ENCODE measurements around the gene CYP2S1.
"Not testable (repeated sequence)": the region's sequence is repeated elsewhere in the genome, so short reads cannot be mapped to it uniquely, and the experiment has no call there.

Gene CYP2S1, protein sequence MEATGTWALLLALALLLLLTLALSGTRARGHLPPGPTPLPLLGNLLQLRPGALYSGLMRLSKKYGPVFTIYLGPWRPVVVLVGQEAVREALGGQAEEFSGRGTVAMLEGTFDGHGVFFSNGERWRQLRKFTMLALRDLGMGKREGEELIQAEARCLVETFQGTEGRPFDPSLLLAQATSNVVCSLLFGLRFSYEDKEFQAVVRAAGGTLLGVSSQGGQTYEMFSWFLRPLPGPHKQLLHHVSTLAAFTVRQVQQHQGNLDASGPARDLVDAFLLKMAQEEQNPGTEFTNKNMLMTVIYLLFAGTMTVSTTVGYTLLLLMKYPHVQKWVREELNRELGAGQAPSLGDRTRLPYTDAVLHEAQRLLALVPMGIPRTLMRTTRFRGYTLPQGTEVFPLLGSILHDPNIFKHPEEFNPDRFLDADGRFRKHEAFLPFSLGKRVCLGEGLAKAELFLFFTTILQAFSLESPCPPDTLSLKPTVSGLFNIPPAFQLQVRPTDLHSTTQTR

DNA sequence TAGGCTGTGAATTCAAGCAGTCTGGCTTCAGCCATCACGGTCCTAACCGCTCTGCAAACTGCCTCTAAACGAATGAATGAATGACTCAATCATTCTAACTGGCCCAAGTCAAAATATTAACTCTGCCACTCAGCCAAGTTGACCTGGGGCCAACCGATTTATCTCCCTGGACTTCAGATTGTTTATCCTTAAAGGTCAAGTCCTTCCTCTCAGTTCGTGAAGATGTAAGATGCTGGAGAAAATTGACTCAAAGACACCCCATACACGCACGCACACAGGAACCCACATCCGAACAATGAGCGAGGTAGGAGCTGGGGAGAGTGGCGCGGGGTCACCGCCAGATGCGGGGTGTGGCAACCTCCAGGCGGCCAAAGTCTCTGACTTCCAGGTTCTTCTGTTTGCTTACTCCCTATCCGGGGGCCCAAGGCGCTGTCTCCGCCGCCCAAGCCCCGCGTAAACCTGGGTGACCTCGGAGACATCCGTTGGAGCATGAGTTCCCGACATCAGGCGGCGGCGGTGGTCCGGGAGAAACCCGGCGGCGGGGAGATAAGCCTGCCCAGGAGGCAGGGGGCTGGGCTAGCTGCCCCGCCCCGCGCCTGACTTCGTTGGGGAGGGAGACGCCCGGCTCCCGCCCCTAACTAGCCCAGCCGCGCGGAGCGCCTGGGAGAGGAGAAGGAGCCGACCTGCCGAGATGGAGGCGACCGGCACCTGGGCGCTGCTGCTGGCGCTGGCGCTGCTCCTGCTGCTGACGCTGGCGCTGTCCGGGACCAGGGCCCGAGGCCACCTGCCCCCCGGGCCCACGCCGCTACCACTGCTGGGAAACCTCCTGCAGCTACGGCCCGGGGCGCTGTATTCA is at the start of gene CYP2S1:
Gene CYP2S1, plus strand, starts transcription at position 646 of the 856 bp plus-strand sequence. Its CDS starts 46 bp downstream, at position 692.
- DNase-seq (ENCODE audit: low read depth in 2 of 2), result no peak

DNA sequence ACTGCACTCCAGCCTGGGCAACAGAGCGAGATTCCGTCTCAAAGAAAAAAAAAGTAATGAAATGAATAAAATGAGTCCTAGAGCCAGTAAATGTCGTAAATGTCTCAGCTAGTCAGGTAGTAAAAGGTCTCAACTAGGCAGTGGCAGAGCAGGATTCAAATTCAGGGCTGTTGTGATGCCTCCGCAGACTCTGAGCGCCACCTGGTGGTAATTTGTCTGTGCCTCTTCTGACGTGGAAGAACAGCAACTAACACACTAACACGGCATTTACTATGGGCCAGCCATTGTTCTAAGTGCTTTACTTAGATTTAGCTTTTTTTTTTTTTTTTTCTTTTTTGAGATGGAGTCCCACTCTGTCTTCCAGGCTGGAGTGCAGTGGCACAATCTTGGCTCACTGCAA is 48.6 kb upstream of the CYP2S1 start:
- DNase-seq (ENCODE audit: low read depth in 2 of 2), result peak; percentile 72 to 80

DNA sequence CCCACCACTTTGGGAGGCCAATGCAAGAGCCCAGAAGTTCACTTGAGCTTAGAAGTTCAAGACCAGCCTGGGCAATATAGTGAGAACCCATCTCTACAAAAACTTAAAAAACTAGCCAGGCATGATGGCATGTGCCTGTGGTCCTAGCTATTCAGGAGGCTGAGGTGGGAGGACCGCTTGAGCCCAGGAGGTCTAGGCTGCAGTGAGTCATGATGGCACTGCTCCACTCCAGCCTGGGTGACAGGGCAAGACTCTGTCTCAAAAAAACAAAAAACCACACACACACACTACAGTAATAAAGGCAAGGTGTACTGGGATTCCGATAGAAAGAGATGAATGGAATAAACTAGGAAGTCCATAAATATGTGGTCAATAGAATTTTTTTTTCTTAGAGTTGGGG is 43.2 kb upstream of the CYP2S1 start:
- no peak for DNase-seq (ENCODE audit: low read depth in 2 of 2)

DNA sequence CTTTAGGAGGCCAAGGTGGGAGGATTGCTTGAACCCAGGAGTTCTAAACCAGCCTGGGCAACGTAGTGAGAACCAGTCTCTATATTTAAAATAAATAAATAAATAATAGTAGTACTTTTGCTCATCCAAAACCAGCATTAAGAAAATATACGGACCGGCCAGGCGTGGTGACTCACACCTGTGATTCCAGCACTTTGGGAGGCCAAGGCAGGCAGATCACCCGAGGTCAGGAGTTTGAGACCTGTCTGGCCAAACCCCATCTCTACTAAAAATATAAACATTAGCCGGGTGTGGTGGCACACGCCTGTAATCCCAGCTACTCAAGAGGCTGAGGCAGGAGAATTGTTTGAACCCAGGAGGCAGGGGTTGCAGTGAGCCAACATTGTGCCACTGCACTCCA is 42.0 kb upstream of the CYP2S1 start:
- not testable (repeated sequence) for DNase-seq (ENCODE audit: low read depth in 2 of 2)

DNA sequence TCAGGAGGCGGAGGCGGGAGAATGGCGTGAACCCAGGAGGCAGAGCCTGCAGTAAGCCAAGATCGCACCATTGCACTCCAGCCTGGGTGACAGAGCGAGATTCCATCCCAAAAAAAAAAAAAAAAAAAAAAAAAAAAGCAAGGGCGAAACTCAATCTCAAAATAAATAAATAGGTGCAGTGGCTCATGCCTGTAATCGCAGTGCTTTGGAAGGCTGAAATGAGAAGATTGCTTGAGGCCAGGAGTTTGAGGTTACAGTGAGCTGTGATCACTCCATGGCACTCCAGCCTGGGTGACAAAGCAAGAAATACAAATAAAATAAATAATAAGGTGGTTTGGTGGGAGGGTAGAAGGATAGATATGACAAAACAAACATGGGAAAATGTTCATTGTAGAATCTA is 39.0 kb upstream of the CYP2S1 start:
- no peak for DNase-seq (ENCODE audit: low read depth in 2 of 2)

DNA sequence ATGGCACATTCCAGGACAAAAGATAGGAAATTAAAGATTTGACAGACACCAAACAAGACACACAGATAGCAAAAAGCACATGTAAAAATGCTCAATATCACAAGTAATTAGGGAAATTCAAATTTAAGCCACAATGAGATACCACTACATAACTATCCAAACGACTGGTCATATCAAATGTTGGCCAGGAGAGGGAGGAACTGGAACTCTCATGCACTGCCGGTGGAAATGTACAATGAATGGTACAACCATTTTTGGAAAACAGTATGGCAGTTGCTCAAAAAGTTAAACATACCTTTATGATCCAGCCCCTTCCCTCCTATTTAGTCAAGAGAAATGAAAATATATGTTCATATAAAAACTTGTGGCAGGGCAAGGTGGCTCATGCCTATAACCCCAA is 36.8 kb upstream of the CYP2S1 start:
- DNase-seq (ENCODE audit: low read depth in 2 of 2), result no peak

DNA sequence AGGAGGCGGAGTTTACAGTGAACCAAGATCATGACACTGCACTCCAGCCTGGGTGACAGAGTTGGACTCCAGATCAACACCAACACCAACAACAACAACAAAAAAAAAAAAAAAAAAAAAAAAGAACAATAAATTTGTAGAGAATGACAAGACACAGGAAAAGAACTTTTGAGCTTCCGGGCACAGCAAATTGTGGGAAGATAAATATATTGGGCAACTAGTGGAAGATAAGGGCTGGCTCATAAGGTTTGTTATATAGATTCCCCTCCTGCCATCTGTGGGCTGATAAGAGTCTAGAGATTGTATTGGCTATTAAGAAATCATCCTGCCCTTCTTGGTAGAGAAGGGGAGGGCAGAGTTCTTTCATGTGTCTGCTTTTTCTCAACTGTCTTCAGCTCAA is 33.1 kb upstream of the CYP2S1 start:
- DNase-seq (ENCODE audit: low read depth in 2 of 2), result no peak

DNA sequence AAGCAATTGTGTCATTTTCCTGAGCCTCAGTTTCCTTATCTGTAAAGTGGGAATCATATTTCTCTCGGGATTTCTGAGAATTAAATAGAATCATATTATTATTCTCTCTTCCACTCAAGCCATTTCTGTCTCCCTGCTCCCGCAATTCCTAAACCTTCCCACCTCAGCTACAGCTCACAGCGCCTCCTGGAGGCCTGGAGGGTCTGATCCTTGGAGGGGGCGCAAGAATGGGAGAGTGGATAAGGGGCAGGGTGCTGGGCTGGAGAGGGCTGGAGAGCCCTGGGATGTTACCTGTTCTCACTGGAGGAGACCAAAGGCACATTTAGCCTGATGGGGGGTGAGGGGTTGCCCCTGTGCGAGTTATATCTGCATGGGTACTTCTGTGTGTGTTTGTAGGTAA is 31.1 kb upstream of the CYP2S1 start:
- no peak for DNase-seq (ENCODE audit: low read depth in 2 of 2)

DNA sequence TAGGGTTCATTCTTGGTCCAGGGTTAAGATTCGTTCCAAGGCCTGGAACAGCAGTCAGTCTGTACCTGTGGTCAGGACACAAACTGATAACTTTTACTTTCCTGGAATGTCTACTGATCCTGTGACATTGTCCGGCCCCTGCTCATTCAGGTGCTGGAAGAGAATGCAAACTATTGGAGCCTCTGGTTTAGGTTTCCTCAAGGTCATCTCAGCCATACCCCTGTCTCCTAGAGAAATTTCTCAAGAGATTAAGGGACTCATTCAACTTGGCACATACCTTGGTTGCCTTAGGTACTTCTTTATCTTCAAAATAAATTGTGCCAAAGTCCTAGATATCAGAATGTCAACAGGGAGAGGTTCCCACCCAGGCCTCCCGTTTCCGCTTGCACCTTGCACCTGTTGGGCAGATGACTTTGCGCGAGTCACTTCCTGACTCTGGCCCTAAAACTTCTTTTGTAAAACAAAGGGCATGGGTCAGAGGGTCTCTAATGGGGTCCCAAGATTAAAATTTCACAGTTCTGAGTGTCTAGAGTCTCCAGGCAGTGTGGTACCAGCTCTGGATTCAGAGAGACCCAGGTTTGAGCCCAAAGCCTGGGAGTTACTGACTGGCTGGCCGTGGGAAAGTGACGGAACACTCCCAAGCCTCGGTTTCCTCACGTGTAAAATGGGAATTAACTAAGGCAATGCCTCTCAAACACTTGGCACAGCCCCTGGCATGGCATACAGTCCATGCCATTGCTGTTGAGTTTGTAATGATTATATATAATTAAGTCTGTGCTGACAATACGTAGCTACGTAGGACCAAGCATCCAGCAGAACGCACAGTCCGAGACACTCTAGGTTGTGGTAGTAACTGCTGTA is 25.8 kb upstream of the CYP2S1 start:
- DNase-seq (ENCODE audit: low read depth in 2 of 2), result no peak

DNA sequence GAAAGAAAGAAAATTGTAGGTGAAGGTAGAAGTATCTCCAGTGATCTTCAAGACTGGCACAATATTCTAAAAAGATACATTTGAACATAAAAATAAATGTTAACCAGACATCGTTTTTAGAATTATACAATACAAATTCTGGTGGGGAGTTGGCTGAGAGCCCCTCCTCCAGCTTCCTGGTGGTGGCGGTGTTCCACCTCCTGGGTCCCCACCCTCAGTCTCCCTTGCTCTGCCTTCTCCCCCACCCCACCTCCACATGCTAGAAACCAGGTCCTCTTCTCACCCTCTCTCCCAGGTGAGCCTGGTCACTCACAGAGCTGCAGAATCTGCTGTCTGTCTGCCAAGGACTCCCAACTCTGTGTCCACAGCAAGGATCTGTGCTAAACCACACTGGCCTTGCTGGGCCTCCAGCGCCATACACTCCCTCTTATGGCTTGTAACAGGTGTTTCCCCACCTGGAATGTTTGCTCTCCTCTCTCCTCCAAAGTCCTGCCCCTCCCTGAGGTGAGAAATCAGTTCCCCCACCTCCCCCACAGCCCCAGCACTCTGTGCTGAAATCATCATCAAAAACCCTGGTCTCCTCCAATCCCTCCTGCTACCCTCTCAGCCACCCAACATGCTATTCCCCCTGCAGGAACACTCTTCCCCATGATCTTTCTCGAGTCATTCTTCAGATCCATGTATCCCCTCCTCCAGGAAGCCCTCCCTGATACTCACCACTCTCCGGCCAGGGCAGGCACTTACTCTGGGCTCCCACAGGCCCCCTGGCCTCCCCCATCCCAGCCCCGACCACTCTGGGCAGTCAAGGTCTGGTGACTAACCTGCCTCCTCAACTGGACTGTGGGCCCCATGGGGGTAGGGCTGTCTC is 20.5 kb upstream of the CYP2S1 start:
- DNase-seq (ENCODE audit: low read depth in 2 of 2), result no peak

DNA sequence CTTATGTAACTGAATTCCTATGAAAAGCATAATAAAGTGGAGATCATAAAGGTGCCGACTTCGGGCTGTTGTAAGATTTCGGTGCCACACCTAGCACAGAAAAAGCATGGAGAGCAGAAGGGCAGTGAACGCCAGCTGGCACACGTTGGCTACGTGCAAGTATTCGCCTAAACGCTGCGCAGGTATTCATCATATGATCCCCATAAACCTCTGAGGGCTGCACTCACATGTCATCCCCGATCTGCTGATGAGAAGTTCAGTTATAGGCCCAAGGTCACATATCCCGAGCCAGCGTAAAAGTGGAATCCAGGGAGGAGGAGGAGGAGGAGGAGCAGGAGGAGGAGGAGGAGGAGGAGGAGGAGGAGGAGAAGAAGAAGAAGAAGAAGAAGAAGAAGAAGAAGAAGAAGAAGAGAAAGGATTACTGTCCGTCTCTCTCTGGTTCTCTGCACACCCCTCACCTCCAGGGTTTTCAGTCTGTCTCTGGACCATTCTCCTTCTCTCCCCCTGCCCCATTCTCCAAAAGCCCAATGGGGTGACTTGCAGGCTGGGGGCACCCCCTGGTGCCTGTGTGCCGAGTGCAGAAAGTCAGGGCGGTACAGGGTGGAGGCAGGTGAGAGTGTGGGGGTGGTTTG is 18.6 kb upstream of the CYP2S1 start:
- no peak for DNase-seq (ENCODE audit: low read depth in 2 of 2)

DNA sequence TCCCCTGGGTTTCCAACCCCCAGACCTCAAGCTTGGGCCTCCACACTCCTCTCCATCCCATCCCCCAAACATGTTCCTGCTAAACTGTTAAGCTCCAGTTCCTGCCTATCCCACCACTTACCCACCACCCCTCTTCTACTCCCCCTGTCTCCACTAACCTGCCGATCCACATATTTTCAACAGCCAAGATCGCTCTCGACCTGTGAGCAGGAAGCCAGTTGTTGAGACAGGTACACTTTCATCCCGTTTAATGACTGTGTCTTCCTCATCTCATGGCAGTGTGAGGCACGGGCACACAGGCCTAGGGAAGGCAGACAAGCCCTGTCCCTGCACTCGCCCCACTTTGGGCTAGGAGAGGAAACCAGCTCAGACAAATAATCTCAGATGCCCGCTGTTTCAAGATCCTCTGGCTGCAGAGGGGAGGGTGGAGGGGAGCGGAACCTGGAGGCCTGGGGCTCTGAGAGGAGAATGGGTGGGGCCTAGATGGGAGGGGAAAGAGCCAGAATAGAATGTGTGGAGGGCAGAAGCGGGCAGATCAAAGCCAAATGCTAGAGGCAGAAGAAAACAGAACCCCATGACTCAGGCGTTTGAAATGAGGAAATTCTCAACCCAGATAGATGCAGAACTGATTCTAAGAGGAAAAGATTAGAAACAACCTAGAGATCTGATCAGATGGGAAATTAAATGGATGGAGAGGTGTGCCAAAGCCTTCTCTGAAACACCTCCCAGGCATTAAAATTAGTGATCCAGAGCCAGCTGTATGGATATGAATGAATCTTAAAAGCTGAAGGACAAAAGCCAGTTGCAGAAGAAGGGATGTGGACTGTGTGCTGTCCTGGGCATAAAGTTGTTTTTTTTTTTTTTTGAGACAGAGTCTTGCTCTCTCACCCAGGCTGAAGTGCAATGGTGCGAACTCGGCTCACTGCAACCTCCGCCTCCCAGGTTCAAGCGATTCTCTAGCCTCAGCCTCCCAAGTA is 16.9 kb upstream of the CYP2S1 start:
- peak; percentile 6 to 24 for DNase-seq (ENCODE audit: low read depth in 2 of 2)

DNA sequence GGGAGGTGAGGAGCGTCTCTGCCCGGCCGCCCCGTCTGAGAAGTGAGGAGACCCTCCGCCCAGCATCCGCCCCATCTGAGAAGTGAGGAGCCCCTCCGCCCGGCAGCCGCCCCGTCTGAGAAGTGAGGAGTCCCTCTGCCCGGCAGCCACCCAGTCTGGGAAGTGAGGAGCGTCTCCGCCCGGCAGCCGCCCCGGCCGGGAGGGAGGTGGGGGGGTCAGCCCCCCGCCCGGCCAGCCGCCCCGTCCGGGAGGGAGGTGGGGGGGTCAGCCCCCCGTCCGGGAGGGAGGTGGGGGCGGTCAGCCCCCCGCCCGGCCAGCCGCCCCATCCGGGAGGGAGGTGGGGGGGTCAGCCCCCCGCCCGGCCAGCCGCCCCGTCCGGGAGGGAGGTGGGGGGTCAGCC is 12.8 kb upstream of the CYP2S1 start:
- DNase-seq (ENCODE audit: low read depth in 2 of 2), result not testable (repeated sequence)

DNA sequence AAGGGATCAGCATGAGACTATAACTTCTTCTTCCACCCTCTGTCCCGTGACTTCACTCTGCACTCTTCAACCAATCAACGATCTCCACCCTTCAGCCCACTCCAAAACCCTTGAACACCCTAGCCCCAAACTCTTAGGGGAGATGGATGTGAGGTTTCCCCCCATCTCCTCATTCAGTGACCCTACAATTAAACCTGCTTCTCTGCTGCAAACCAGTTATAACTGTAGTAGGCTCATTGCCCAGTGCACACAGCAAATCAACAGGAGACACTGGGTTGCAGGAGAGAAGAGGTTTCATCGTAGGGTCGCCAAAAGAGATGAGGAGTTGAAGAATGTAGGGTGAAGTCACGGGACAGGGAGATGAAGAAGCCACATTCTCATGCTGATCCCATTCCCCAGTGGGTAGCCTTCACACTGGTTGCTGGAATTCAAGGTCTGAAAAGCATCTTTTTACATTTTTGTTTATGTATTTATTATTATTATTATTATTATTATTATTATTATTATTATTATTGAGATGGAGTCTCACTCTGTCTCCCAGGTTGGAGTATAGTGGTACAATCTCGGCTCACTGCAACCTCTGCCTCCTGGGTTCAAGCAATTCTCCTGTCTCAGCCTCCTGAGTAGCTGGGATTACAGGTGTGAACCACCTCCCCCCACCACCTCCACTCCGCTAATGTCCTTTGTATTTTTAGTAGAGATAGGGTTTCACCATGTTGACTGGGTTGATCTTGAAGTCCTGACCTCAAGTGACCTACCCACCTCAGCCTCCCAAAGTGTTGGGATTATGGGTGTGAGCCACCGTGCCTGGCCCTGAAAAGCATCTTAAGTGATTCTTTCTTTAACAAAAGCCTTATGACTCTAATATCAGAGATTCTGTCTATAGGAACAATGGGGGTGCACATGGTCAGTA is 5.8 kb upstream of the CYP2S1 start:
- no peak for DNase-seq (ENCODE audit: low read depth in 2 of 2)

DNA sequence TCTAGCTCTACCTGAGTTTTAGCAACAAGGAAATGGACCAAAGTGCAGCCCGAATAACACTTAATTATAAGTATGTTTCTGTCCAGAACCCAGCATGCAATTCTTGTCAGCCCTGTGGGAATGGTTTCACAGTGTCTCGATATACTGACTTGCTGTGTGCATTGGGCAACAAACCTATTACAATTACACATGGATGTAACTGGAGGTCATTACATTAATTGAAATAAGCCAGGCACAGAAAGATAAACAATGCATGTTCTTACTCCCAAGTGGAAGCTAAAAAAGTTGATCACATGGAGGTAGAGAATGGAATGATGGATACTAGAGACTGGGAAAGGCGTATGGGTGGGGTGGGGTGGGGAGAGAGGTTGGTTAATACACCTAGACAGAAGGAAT is 5.1 kb upstream of the CYP2S1 start:
- DNase-seq (ENCODE audit: low read depth in 2 of 2), result no peak

DNA sequence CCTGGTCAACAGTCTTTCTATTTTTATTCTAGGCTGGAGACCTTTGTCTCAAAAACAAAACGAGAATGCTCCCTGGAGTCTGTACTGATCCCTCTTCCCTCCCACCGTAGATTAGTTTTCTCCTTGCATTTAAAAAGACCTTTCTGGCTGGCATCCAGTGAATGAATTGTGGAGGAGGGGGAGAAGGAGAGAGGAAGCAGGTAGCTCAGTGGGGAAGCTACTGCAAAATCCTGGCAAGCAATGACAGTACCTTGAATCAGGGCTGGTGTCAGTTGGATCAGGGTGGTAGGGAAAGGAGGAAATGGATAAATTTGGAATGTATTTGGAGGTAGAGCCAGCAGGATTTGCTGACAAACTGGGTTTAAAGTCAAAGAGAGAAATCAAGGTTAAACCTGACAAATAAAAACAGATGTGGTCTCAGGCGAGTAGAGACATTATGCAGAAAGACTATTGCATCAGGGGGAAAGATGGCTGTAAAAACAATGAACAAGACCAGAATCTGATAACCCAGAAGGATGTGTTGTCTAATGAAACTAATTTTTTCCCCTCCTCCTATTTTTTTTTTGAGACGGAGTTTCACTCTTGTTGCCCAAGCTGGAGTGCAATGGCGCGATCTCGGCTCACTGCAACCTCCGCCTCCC is 3.5 kb upstream of the CYP2S1 start:
- no peak for DNase-seq (ENCODE audit: low read depth in 2 of 2)

DNA sequence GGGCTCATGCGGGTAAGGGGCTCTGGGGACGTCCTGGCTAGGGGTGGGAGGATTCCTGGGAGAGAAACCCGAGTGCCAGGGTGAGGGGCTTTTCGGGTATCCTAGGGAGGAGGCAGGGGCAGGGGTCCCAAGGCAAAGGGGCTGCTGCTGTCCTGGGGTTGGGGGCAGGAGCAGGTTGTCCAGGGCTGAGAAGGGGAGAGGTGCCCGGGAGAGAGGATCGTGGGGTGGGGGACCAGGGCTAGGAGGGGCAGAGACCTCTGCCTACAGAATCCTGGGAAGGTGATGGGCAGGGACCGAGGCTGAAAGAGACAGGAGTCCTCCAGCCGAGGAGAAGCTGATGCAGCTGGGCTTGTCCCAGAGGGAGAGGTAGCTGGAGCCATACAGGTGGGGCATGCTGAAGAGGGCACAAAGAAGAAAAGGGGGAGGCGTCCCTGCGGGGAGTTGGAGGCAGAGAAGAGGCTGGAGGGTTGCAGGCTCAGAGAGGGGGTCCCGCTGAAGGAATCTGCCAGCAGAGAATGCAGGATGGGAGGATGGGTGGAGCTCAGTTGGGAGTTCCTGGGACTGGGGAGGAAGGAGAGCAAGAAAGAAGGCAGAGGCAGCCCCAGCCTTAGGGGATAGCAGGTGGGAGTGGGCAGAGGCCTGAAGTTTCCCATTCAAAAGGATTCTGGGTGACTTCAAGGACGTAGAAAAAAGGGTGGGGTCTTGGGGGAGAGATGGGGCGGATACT is 574 bp downstream of the CYP2S1 start:
- DNase-seq (ENCODE audit: low read depth in 2 of 2), result no peak
